Suppressor macrophage treated with lipopolysaccharide for 1 hour (primary cell): Measurements from ENCODE around the gene SPATA31D4.
A peak's percentile ranks its signal among the peaks of the same experiment; 100 is the strongest.
"Not testable (repeated sequence)": the region's sequence is repeated elsewhere in the genome, so short reads cannot be mapped to it uniquely, and the experiment has no call there.

ENCODE experiments used
- DNase-seq, 3 donors: peaks; one replicate each; pipeline ENCODE4 v3.0.0-alpha.2; 2020 to 2022

The SPATA31D4 gene

DNA sequence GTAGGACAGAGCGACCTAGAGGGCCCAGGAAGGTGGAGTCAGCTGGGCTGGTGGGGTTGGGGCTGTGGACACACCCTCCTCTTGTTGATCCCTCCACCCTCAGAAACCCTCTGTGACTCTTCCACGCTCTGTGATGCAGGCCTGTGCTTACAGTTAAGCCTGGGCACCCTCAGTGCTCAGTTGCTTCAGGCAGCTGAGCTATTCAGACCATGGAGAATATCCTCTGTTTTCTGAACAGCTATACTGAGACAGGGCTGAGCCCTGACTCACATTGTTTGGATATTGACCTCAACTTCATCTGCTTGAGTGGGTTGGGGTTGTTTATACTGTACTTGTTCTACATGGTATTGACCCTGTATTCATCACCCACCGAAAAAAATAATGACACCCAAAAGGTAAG, at the start of gene SPATA31D4:
SPATA31D4 (plus strand) TSS at position 124 of the 400 bp plus-strand sequence; CDS start at position 210, 86 bp downstream.
- DNase-seq = not testable (repeated sequence)

DNA sequence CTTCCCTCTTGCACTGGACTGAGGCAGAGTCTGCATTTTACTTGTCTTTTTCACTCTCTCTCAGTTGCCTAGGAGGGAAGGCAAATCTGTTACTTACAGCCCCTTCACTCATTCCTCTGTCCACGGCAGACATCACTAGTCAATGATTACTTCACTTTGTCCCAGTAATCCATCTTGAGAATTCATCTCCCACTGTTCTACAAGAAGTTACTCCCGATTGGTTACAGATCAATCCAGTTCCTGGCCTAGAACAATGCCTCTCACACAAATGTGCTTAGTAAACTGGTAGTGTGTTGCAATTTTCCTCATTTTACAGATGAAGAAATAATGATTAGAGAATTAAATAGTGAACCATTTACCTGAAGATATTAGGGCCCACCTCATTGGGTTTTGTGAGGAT, 49.7 kb upstream of the SPATA31D4 start:
- no peak for DNase-seq

DNA sequence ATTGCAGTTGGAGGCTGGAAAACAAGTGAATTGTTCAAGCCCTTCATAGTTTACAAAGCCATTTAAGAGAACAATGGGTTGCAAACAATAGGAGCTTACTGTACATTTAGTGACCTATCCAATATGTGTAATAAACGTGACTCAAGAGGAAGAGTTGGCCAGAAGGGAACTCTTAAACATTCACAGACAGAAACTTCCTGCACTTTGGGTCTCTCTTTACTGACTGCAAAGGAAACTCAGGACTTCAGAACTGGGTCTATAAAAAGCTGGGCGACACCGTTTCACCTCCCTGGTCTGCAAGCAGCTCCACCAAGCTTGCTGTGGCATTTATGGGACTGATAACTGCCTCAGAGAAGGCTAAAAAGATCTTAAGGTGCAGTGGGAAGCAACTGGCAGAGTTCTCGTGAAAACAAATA, 48.7 kb upstream of the SPATA31D4 start:
- no peak for DNase-seq

DNA sequence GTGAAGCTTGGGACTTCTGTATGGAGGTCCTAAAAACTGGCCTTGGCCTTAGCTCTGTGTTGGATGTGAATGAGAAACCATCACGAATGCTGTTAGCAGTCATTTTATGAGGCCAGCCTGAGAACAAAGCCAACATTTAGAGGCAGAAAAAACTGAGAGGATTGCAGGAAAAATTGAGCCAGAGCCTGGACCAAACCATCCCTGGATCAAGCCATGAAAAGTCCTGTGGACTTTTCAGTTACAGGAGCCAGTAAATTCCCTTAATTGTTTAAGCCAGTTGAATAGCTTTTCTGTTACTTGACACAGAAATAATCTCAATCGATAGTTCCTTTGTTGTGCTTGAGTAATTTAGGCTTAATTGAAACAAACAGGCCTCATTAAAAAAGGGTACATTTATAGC, 42.6 kb upstream of the SPATA31D4 start:
- DNase-seq = no peak

DNA sequence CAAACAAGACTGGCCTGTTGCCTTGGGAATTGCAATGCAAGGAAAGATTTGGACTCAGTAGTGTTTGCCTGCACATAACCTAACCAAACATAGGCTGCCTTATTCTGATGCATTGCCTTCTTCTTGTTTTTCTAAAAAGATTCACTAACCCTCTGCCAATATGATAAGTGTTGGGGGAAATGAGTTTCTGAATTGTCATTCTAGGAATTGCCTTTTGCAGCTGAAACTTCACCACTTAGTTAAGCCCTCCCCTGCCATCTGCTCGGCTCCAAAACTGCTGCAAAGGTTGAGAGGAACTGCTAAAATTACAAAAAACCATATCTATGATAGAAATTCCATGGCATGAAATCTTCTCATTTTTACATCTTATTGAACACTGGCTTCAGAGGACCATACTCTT, 41.6 kb upstream of the SPATA31D4 start:
- DNase-seq = no peak

DNA sequence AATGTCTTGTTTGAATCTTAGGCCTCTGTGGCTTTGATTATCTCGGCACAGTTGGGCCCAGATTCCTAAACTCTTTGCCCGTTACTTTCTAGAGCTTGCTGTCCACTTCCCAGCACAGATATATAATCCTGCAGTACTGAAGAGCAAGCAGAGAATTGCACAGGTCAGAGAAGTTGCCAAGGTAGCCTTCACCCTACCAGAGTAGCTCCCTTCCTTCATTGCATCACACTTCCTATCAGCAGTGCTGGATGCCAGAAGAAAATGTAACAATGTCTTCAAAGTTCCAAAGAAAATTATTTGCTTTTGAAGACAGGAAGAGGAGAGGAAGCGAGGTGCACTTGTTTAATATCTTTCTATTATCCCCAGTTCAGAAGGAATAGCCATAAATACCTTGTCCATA, 38.1 kb upstream of the SPATA31D4 start:
- DNase-seq = no peak

DNA sequence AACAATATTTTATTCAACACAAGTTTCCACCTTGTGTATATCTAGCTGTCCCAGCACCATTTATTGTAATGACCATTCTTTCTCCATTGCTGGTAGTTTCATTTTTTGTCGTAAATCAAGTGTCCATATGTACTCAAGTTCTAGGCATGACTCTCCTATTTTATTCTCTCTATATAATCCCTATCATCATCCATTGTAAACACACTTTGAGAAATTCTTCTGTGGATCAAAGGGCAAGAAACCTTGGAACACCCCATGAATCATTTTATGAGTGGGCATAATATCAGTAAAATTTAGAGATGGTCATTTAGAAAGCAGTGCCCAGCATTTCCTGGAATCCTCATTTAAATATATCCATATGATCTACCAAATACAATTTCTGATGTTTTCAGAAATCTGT, 35.8 kb upstream of the SPATA31D4 start:
- no peak for DNase-seq

DNA sequence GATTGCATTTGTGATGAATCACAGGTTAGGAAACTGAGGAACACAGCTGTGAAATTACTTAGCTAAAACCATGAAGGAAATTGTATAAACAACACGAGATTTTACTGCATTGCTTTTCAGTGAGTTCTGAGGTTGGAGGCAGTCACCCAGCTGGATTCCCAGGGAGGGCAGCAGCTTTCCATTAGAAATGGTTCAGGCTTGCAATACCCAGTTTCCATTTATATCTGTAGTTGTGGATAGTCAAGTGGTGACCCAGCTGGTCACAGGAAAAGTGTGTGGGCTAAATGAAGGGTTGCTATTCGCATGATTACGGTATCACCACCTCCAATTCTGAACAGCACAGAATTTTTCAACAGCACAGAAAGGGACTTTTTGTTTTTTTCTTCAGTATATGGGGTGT, 34.3 kb upstream of the SPATA31D4 start:
- DNase-seq = no peak

DNA sequence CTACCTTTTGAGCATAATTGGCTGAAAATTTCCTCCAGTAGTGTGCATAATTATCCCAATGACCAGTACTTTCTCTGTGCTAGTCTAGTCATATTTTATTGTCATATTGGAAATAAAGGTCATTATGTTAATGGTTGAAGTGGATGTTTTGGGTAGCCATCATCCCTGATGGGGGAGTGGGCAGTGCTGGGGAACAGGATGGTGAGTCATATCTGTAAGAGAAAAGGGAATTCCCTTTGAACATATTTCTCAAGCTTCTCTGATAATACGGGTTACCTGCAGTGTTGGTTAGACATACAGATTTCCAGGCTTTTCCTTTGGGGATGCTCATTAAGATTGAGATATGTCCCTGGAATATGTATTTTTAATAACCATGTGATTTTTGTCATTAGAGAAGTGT, 33.3 kb upstream of the SPATA31D4 start:
- DNase-seq = peak in 1 of 3 donors; percentile 8

DNA sequence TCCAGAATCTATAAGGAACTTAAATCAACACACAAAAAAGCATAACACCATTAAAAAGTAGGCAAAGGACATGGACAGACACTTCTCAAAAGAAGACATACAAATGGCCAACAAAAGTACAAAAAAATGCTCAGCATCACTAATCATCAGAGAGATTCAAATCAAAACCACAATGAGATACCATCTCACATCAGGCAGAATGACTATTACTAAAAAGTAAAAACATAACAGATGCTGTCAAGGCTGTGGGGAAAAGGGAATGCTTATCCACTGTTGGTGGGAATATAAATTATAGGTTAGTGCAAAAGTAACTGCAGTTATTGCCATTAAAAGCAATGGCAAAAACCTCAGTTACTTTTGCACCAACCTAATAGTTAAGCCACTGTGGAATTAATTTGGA, 32.2 kb upstream of the SPATA31D4 start:
- no peak for DNase-seq

DNA sequence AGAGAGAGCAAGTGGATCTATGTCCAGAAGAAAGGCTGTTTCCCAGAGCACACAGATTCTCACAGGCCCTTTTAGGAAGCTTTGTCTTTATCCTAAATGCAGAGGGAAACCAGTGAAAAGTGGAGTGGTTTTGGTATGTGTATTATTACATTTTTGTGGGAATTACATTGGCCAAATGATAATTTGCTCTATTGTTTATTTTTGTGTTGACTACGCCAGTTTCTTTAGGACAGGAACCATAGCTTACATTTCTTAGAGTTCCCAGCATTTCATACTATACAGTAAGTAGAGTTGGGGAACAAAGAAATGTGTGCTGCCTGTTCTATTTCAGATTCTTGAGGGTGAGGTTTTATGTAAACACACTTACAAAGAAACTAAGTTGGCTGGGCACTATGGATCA, 29.4 kb upstream of the SPATA31D4 start:
- no peak for DNase-seq

DNA sequence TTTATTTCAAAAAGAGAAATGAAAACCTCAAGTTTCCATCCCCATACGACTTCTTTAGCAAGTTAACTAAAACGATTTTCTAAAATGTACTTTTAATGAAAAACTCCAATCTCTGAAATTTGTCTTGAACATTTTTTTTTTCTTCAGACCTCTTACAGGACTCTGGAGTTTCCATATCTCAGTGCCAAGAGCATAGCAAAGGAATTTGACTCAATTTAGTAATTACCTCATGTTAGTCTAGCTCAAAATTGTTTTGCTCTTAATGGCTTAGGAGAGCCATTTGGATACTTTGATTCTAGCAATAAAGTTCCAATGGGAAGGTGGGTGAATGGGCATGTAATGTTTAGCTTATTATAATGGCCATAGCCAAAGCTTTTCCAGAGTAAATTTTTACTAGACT, 26.0 kb upstream of the SPATA31D4 start:
- DNase-seq = no peak

DNA sequence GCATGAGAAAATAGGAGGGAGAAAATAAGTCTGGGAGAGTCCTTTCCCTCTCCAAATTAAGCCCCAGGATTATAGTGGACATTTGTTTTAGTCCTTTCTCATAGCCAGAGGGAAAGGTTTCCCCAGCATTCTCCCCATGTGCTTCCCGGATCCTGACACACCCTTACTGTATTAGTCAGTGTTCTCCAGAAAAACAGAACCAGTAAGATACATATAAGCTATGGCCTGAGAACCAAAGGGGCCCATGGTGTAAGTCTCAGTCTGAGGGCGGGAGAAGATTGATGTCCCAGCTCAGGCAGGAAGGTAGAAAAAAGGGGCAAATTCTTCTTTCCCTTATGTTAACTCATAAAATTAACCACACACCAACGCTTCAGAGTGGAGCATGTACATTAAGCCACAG, 25.6 kb upstream of the SPATA31D4 start:
- no peak for DNase-seq

DNA sequence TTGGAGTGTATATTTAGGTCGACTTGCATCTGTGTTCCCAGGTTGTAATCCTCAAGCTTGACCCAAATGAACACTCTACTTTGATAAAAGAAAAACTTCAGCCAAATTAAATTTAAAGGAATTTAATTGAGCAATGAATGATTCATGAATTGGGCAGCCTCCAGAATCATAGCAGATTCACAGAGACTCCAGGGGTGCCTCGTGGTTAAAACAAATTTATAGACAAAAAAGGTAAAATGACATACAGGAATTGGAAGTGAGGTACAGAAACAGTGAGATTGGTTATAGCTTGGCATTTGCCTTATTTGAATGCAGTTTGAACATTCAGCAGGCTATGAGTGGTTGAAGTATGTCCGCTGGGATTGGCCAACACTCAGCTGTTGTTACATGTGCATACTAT, 21.6 kb upstream of the SPATA31D4 start:
- no peak for DNase-seq

DNA sequence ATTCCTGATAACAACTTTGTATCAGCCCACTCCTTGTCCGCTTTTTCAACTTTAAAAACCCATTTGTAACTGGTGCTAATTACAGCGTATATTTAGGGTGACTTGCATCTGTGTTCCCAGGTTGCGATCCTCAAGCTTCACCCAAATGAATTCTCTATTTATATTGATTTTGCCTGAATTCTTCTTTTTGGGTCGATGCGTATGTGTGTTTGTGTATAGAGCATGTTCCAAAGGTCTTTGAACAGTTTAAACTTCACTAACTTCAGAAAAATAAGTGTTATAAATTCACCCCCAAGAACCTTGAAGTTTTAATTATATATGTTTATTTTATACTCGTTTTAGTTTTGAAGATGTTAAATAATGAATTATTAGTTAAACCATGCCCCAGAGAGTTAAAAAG, 16.1 kb upstream of the SPATA31D4 start:
- DNase-seq = no peak

DNA sequence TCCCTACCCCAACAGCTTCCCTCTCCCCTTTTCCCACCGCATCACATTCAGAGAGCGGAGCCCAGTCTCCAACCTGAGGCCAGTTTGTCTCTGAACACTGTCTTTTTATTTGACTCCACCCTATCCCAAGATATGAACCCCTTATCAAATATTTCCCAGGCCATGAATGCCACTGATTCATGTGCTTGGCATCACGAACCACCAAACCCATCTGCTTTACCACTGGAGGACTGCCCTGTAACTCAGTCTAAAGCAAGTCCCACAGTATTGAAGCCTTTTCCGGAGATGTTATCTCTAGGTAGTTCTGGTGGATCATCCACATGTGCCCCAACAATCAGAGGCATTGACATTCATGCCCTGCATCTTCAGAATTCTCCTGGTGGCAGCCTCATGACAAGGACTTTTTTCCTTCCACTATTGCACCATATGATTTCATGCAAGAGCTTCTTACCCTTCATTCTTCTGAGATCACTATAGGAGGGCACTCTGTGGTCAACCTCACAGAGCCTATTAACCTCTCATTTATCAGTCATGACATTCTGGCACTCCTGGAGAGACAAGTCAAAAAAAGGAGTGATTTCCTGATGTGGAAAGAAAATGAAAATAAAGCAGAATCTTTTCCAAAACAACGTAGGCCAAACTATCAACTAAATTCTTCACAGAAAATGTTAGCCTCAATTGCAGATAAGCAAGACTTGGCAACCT, 12.3 kb upstream of the SPATA31D4 start:
- no peak for DNase-seq

DNA sequence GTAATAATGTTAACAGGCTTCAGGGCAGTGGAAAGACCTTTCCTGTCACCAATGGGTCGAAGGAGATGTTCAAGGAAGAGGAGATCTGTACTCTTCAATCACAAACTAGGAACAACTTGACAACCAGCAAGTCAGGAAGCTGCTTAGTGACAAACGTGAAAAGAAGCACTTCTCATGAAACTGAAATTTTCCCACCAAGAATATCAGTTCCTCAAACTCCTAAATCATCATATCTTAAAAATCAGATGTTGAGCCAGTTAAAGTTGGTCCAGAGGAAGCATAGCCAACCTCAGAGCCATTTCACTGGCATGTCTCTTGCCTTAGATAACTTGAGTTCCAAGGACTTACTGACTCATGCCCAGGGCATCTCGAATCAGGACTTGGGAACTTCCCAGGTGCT, 9.7 kb upstream of the SPATA31D4 start:
- not testable (repeated sequence) for DNase-seq

DNA sequence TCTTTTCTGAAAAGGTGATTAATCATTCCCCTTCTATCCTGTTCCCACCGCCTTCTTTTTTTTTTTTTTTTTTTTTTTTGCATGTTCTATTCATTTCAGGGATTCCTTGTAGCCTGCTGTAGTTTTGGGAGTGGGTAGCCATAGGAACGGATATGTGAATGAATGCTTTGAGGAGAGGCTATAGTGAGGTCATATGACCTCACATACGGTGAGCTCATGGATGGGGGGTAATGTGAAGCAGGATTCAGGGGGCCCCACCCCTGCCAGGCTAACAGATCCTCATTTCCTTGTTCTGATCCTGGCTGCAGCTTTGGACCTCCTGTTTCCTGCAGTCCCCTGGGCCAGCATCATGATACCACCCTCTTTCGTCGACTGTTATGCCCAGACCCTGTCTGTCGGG, 1.9 kb downstream of the SPATA31D4 start:
- not testable (repeated sequence) for DNase-seq

DNA sequence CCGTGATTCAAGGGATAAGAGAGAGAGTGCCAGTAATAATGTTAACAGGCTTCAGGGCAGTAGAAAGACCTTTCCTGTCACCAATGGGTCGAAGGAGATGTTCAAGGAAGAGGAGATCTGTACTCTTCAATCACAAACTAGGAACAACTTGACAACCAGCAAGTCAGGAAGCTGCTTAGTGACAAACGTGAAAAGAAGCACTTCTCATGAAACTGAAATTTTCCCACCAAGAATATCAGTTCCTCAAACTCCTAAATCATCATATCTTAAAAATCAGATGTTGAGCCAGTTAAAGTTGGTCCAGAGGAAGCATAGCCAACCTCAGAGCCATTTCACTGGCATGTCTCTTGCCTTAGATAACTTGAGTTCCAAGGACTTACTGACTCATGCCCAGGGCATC, 5.3 kb downstream of the SPATA31D4 start:
- not testable (repeated sequence) for DNase-seq

DNA sequence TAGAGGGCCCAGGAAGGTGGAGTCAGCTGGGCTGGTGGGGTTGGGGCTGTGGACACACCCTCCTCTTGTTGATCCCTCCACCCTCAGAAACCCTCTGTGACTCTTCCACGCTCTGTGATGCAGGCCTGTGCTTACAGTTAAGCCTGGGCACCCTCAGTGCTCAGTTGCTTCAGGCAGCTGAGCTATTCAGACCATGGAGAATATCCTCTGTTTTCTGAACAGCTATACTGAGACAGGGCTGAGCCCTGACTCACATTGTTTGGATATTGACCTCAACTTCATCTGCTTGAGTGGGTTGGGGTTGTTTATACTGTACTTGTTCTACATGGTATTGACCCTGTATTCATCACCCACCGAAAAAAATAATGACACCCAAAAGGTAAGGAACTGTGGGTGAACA, 15.2 kb downstream of the SPATA31D4 start, which contains the start of gene SPATA31D3:
SPATA31D3 (plus strand) TSS at position 108 of the 400 bp plus-strand sequence; CDS start at position 194, 86 bp downstream.
- DNase-seq = not testable (repeated sequence)

DNA sequence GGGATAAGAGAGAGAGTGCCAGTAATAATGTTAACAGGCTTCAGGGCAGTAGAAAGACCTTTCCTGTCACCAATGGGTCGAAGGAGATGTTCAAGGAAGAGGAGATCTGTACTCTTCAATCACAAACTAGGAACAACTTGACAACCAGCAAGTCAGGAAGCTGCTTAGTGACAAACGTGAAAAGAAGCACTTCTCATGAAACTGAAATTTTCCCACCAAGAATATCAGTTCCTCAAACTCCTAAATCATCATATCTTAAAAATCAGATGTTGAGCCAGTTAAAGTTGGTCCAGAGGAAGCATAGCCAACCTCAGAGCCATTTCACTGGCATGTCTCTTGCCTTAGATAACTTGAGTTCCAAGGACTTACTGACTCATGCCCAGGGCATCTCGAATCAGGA, 20.4 kb downstream of the SPATA31D4 start:
- not testable (repeated sequence) for DNase-seq

DNA sequence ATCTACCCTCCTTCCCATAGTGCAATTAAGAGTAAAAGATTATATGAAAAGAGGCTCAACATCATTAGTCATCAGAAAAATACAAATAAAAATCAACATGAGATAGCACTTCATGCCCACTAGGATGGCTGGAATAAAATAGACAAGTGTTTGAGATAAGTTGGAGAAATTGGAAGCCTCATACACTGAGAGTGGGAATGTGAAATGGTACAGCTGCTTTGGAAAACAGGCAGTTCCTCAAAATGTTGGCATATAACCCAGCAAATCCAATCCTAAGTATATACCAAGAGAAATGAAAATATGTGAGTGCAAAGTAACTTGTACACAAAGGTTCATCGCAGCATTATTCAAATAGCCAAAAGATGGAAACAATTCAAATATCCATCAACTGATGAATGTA, 24.9 kb downstream of the SPATA31D4 start:
- DNase-seq = no peak

DNA sequence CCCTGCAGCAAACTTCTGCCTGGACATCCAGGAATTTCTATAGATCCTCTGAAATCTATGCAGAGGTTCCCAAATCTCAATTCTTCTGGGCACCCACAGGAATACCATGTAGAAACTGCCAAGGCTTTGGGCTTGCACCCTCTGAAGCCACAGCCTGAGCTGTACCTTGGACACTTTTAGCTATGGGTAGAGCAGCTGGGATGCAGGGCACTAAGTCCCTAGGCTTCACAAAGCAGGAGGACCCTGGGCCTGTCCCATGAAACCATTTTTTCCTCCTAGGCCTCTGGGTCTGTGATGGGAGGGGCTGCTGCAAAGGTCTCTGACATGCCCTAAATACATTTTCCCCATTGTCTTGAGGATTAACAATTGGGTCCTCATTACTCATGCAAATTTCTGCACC, 27.4 kb downstream of the SPATA31D4 start:
- DNase-seq = no peak

DNA sequence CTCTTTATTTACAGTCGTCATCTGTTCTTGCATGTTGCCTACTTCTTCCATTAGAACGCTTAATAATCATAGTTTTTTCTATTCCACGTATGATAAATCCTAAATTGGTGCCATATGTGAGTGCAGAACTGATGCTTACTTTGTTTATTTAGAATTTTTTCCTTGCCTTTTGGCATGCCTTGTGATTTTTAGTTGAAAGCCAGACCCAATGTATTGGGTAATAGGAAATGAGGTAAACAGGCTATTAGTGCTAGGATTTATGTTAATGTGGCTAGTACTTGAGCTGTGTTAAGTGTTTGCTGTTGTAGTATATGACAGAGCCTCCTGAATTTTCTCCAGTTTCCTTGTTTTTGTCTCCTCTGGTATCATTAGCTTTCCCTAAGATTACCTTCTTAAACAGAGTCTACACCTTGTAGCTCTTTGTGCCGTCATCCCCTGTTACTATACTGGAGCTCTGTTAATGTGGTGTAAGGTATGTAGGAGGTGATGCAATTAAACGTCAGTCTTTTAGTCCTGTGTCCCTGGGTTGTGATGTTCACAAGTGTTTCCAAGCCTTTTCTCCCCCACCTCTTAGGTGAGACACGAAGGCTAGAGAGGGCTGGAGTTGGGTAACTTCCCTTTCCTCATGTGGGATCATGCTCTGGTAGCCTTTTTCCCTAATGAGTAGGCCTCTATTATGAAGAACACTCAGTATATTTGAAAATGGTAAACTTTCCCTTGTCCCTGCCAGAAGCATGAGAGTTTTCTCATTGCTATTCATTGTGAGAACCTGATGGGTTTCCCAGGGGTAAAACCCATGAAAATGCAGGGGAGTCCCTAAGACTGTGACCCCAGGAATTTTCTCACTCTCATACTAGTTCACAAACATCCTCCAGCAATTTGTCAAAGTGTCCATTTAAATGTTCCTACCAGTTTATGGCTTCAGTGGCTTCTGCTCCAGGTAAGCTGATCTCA, 36.3 kb downstream of the SPATA31D4 start:
- no peak for DNase-seq
